Activated T-helper 1 cell treated with Interleukin-2 at 50 U/mL for 16 hours (primary cell): ENCODE results near the gene PRSS37.
"Not testable (repeated sequence)": the region's sequence is repeated elsewhere in the genome, so short reads cannot be mapped to it uniquely, and the experiment has no call there.

ENCODE experiments used
- DNase-seq: peaks from one replicate; pipeline ENCODE4 v3.0.0-alpha.2; 2020; ENCODE audit warnings: low read depth

The PRSS37 gene, protein sequence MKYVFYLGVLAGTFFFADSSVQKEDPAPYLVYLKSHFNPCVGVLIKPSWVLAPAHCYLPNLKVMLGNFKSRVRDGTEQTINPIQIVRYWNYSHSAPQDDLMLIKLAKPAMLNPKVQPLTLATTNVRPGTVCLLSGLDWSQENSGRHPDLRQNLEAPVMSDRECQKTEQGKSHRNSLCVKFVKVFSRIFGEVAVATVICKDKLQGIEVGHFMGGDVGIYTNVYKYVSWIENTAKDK

DNA sequence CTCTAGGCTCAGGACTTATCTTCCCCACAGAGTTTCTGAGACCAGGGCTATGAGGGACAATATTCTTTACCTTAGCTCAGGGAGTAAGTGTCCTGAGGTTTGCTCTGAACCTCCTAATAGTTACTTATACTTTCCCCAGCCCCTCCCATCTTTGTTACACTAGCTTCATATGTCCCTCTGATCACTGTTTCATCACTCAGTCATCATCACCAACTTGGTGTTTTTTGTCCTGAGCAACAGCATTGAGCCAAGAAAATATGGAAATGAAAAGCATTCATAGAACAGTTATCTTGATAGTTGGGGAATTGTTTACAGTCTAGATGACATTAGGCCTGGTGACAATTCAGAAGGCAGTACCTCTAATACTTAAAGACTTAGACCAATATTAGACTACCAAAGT is at the start of gene PRSS37:
Gene PRSS37 (minus strand): TSS at position 101 of the 400 bp plus-strand sequence. CDS start 436 bp downstream, outside the sequence.
- no peak for DNase-seq

DNA sequence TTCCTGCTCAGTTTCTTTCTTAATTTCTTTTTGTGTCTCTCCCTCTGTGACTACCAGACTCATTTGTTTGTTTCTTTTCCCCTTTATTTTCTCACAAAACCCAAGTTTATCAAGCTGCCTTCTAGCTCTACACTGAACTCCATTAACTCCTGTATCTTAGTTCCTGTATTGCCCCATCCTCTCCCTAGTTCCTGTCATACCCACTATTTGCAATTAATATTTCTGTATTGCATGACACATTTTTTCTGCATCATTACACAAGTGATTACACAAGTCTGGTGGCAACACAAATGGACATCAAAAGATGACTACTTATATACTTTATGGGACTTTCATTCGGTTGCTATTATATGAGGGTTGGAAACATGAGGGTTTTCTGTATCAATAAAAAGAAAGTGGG is 48.0 kb upstream of the PRSS37 start:
- no peak for DNase-seq

DNA sequence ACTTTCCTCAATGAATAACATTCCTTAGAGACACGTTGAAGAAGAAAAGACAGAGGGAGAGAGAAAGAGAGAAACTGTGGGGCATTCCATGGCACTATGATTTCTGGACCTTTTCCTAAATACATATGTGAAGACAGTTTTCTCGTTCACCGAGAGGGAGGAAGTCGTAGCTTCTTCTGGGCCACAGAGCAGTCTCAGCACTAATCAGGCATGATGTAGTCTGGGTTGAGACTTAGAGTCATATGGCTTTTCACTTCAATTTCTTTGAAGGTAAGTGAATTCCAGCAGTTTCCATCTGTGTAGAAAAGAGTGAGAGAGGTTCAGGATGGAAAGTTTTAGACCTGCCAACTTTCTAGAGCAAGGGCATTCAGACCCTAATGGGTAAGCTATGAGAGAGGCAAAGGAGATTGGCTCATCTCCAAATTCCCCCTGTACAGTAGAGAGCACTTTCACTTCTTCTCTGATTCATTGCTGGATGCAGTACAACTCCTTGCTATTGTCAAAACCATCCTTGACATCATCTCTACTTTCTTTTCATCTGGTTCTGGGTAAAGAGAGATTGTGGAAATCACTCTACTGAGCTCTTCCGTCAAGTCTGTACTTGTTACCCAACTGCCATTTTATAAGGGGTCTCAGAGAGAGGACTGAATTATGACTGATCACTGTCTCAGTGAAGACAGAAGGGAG is 43.4 kb upstream of the PRSS37 start:
- no peak for DNase-seq

DNA sequence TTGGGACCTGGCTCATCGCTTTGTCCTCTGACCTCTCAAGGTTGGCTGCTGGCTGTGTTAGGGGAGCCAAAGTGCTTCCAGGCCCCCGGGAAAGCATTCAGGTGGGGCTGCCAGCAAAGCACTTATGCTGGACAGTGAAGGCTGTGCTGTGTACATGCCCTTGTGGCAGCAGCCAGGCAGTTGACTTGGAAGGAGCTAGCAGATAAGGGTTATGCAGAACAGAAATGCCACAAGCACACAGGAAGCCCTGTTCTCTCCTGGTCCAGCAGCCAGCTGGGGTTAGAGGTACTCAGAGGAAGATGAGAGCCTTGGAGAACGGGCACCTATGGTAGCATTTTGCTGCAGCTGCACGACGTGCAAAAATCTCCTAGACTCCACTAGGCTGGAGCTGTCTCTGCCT is 39.7 kb upstream of the PRSS37 start:
- no peak for DNase-seq

DNA sequence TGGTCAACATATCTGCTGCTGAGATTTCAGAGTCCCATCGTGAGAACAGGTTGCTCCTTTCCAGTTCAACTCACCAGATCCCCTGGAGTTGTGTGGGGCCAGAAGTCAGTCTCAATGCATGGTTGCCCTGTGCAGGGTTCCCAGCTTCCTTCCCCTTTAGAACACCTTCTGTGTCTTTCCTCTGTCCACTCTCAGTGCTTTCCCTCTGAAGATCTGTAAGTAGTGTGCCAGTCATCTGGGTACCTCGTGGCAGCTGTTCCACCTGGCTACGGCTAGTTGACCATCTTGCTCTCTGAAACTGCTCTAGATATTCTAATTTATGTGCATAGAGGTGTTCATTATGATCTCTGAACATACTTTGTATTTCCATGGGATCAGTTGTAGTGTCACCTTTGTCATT is 36.1 kb upstream of the PRSS37 start:
- no peak for DNase-seq

DNA sequence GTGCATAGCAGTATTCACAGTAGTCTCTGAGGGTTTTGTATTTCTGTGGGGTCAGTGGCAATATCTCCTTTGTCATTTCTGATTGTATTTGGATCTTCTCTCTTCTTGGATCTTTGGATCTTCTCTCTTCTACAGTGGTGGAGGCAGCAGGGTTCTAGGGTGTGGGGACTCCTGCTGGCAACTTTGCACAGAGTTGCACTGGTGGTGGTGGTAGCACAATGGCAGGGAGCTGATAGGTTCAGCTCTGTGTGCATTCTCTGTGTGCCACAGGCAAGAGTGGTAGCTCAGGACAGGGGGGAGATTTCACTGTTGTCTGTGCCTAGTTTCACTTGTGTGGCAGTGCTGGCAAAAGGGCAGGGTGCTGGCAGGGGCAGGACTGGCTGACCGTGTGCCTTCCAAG is 35.1 kb upstream of the PRSS37 start:
- no peak for DNase-seq

DNA sequence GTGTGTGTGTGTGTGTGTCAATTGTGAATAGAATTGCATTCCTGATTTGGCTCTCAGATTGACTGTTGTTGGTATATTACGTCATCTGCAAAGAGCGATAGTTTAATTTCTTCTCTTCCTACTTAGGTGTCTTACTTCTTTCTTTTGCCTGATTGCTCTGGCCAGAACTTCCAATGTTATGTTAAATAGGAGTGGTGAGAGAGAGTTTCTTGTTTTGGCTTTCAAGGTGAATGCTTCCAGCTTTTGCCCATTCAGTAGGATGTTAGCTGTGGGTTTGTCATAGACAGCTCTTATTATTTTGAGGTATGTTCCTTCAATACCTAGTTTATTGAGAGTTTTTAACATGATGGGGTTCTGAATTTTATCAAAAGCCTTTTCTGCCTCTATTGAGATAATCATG is 34.2 kb upstream of the PRSS37 start:
- DNase-seq: no peak

DNA sequence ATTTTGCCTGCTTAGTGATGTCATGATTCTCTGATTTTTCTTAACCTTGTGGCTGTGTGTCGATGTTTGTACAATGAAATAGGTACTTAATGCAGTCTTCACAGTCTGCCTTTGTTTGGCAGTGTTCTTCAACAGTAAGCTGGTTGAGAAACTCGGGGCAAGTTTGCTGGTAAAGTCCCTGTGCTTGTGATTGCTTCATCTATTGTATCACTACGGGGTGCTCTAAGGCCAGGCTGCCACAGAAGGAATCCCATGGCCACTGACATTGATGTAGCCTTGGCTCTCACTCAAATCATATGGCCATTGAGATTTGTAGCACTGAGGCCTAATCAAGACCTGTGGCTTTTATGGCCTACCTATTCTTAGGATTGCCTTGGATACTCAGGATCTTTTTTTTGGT is 33.5 kb upstream of the PRSS37 start:
- no peak for DNase-seq

DNA sequence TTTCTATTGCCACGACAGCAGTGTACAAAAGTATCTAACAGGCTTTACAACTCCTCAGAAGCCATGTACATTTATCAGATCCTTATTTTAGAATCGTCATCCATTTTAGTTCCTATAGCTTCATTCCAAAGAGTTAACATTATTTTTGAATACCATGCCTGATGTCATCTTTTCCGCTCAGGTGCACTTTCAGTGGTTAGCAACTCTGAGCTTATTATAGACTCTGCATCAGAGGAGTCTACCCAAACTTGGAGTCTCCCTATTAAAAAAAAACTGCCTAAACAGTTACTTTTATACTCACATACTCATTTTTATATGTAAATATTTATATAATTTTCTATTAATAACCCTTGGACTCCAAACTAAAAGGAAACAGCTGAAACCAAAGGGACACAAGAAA is 31.6 kb upstream of the PRSS37 start:
- no peak for DNase-seq

DNA sequence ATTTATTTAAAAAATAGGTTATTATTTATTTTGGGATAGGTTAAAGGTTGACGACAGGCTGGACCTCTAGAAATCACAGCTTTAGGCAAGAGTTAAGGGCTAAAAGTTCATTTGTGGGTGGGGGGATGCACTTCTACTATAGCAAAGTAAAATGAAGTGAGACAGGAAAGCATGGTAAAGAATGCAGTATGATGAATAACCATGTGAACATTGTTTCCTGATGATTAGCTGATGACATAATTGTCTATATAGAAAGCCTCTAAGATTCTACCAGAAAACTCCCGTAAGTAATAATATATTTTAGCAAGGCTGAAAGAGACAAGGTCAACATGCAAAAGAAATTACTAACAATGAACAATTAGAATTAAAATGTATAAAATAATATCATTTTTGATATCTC is 25.7 kb upstream of the PRSS37 start:
- DNase-seq: no peak

DNA sequence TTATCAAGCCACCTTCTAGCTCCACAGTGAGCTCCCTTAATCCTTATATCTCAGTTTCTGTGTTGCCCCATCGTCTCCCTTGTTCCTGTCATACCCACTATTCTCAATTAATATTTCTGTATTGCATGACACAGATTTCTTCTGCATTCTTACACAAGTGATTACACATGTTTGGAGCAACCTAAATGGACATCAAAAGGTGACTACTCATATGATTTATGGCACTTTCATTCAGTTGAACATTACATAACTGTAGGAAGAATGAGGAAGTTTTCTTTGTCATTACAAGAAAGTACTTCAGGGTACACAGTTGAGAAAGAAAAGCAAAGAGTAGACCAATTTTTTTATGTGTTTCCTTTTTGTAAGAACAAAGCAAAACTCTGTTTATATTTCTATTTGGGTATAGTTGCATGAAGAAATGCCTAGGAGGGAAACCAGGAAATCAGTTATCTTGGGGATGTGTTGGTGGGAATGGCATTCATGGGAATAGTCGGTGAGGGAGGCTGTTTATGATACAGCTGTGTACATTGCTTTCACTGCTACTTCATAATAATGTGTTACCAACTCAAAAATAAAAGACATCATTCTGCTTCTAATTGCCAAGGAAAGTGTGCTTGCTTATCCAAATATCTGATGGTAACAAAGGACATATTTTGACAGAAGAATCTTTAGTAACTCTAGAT is 23.6 kb upstream of the PRSS37 start:
- no peak for DNase-seq

DNA sequence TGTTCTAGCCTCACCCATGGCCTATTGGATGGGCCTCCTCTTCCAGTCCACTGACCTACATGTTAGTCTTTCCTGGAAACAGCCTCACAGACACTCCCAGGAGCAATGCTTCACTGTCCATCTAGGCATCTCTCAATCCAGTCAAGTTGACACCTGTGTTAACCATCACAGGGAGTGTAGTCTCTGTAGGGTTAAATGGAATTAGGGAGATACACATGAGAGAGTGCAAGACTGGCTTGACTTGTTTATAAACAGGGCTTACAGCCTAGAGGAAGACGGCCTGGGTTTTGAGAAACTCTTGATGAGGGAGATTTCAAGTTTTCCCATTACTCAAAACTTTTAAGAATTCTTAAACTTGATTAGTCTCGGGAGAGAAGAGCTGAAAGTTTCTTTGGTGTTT is 18.9 kb upstream of the PRSS37 start:
- no peak for DNase-seq

DNA sequence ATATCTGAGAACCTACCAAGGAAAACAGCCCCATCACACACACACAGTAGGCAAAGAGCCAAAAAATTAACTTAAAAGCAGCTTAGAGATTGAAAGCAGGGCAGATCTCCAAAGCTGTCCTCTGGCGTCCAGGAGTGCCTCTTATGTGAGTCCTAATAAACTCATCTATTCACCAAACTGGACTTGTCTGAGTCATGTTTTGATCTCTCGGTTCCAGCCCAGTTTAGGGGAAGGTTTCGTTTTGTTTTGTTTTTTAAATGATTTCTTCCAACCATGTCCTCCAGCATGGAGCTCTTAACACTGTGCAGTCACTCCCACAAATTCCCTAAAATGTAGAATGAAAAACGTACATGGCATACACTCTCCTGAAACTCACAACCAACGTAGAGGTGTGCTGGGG is 6.7 kb upstream of the PRSS37 start:
- DNase-seq: no peak

DNA sequence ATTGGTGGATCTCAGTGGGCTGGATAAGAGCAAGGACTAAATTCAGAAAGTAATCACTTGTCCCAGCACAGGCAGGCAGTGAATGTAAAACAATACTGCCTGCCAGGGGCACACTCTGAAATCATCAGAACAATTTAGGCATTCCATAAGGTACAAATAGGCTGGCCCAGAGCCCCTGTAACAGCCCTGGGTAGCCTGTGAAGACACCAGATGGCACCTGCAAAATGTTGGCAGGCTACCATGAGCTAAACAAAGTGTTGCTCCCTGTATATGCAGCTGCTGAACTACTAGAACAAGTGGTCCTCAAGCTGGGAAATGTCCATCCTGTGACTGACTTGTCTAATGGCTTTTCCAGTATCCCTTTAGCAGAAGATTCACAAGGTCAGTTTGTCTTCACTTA is 3.0 kb upstream of the PRSS37 start:
- DNase-seq: no peak

DNA sequence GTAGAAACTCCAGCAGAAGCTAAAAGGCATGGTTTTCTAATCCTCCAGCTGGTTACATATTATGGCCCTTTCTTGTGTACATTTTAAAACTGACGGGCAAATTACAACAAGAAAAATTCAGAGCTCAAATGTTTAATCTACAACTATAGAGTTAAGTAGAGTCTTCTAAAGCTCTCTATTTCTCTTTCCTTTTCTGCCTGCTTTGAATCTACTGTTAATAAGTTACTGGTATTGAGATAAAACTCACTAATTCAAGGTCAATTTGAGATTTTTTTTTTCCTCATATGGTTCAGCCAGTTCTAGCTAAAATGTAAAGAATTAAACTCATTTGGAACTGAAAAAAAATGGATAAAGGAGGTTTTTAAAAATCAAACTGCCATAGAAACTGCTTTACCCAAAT is 1.6 kb upstream of the PRSS37 start:
- no peak for DNase-seq

DNA sequence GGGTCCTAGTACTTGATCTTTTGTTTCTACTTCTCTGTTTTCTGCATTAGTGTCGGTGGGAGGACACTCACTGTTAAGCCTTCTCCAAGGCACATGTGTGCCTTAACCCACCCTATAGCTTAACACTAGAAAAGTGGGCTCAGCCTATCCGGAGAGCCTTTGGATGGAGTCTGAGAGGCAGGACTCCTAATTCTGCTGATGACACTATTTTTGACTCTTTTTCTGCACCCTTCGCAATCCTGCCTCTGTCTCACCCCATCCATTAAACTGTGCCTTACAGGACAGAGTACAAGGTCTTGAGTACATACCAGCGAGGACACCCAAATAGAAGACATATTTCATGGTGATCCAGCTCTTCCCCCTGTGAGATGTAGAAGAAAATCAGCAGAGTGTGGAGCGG is 577 bp downstream of the PRSS37 start:
- no peak for DNase-seq

DNA sequence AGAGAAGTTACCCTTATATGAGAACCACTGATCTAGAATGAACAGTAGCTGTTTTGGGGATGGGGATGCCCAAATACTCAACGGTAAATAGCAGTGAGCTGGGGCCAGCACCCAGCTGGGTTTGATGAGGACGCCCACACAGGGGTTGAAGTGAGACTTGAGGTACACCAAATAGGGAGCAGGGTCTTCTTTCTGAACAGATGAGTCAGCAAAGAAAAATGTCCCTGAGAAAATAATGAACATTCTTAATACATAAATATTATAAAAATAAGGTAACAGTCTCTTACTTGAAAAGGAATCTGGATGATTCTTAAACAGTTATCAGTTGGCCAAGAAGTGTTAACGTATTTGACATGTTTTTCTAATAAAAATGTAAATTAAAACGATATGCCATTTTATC is 2.0 kb downstream of the PRSS37 start:
- no peak for DNase-seq

DNA sequence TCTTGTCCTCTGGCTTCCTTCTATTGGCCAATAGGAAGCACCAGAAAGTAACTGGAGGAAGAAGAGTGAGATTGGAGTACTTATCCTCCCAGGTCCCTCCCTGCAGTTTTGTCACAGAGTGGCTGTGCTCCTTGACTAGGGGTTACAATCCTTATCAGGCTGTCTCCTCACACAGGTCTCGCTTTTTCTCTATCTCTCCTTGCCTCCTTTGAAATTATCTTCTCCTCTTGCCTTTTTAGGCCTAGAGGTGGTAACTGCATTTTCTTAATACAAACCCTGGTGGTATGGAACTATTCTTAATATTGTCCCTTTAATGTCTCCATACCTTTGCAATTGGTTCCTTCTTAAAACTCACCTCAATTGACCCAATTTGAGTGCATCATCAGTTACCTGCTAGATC is 2.7 kb downstream of the PRSS37 start:
- DNase-seq: no peak

DNA sequence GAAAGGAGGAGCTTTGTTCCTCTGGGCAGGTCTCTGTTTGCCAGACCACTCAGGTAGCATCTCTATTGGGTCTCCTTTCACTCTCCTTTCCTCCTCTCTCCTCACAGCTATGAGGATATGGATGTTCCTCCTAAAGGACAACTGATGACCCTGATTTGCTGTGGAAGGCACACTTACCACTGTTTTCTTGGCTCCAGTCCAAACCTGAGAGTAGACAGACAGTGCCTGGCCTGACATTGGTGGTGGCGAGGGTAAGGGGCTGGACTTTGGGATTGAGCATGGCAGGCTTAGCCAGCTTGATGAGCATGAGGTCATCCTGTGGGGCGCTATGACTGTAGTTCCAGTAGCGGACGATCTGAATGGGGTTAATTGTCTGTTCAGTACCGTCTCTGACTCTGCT is 3.6 kb downstream of the PRSS37 start:
- no peak for DNase-seq

DNA sequence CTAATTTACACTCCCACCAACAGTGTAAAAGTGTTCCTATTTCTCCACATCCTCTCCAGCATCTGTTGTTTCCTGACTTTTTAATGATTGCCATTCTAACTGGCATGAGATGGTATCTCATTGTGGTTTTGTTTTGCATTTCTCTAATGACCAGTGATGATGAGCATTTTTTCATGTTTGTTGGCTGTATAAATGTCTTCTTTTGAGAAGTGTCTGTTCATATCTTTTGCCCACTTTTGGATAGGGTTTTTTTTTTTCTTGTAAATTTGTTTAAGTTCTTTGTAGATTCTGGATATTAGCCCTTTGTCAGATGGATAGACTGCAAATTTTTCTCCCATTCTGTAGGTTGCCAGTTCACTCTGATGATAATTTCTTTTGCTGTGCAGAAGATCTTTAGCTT is 18.9 kb downstream of the PRSS37 start:
- DNase-seq: not testable (repeated sequence)

DNA sequence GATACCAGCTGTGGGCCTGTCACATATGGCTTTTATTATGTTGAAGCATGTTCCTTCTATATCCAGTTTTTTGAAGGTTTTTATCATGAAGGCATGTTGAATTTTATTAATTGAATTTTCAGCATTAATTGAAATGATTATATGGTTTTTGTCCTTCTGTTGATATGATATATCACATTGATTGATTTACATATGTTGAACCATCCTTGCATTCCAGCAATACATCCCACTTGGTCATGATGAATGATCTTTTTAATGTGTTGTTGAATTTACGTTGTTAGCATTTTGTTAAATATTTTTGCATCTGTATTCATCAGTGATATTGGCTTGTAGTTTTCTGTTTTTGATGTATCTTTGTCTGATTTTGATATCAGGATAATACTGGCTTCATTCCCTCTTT is 21.2 kb downstream of the PRSS37 start:
- DNase-seq: no peak

DNA sequence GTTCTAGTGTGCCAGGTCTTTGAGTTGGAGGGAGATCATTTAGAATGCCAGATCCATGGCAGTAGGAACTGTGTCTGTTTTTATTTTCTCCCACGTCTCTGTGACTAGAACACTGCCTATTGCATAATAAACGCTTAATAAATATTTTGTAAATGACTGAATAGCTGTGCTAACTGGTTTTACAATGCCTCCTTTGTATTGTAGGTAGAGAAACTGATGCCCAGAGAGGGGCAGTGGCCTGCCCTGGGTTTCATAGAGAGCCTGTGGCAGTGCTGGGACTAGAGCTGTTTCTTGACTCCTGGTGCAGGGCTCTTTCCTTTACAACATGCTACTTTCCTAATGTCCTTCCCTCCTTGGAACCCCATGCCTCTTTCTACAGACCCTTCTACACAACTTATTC is 48.8 kb downstream of the PRSS37 start:
- no peak for DNase-seq

DNA sequence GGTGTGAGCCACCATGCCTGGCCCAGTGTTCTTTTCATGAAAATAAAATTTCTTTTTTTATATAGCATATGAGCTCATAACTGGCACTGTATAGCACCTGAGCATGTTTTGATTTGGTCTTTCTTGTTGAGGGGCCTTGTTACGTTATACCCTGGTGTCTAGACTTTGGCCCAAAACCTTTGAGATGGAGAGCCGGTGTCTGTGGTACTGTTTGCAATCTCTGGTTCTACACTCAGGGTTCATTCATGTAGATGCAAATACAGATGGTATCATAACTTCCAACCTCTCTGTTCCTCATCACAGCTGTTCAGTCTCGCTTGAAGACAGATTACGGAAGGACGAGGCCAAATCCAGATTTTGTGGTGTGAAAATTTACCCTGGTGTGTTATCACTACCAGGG is 51.4 kb downstream of the PRSS37 start, which contains the start of gene TAS2R5:
Gene TAS2R5 (plus strand): TSS at position 301 of the 400 bp plus-strand sequence. CDS start 145 bp downstream, outside the sequence.
- DNase-seq: no peak
